NCI-H1436 treated with DMSO at 0.1 percent for 48 hours (cell line): Measurements from ENCODE around the gene RNF17.
A peak's percentile ranks its signal among the peaks of the same experiment; 100 is the strongest.
"Not testable (repeated sequence)": the region's sequence is repeated elsewhere in the genome, so short reads cannot be mapped to it uniquely, and the experiment has no call there.

ENCODE experiments used
- DNase-seq: peaks from one replicate; lab custom pipeline; 2025; lab: John Stamatoyannopoulos, UW

Gene RNF17

GRCh38 chr13:24763596-24764275, at the start of gene RNF17:
Gene RNF17 (plus strand): TSS chr13:24764169. CDS start chr13:24764204, 35 bp downstream.
- no peak for DNase-seq

- no peak for DNase-seq
Measured at GRCh38 chr13:24716011-24716410, 48.0 kb upstream of the RNF17 start.

- DNase-seq, result no peak
Measured at GRCh38 chr13:24716446-24716845, 47.5 kb upstream of the RNF17 start.

- DNase-seq, result no peak
Measured at GRCh38 chr13:24717217-24717616, 46.8 kb upstream of the RNF17 start.

- DNase-seq, result no peak
Measured at GRCh38 chr13:24718192-24718965, 45.6 kb upstream of the RNF17 start.

GRCh38 chr13:24719139-24719538, 44.8 kb upstream of the RNF17 start:
- no peak for DNase-seq

- DNase-seq, result no peak
Measured at GRCh38 chr13:24723206-24723605, 40.8 kb upstream of the RNF17 start.

GRCh38 chr13:24724714-24725113, 39.3 kb upstream of the RNF17 start:
- no peak for DNase-seq

GRCh38 chr13:24725379-24725778, 38.6 kb upstream of the RNF17 start:
- DNase-seq, result no peak

GRCh38 chr13:24727731-24728601, 36.0 kb upstream of the RNF17 start:
- DNase-seq, result peak; percentile 28

- not testable (repeated sequence) for DNase-seq
Measured at GRCh38 chr13:24730873-24731567, 32.9 kb upstream of the RNF17 start.

GRCh38 chr13:24734950-24735349, 29.0 kb upstream of the RNF17 start:
- no peak for DNase-seq

GRCh38 chr13:24737042-24737441, 26.9 kb upstream of the RNF17 start:
- DNase-seq, result no peak

- no peak for DNase-seq
Measured at GRCh38 chr13:24738366-24738847, 25.6 kb upstream of the RNF17 start.

- no peak for DNase-seq
Measured at GRCh38 chr13:24740014-24740890, 23.7 kb upstream of the RNF17 start.

GRCh38 chr13:24741016-24741662, 22.8 kb upstream of the RNF17 start:
- no peak for DNase-seq

- DNase-seq, result no peak
Measured at GRCh38 chr13:24741791-24742190, 22.2 kb upstream of the RNF17 start.

GRCh38 chr13:24742294-24742693, 21.7 kb upstream of the RNF17 start:
- no peak for DNase-seq

- no peak for DNase-seq
Measured at GRCh38 chr13:24742977-24743376, 21.0 kb upstream of the RNF17 start.

- no peak for DNase-seq
Measured at GRCh38 chr13:24744247-24744646, 19.7 kb upstream of the RNF17 start.
